Lower lobe of right lung (tissue), 2 donors: Measurements from ENCODE around the gene SCN1A. TPM values are rescaled to one million over a fixed set of nuclear protein-coding genes. Genes with fewer than 3 reads are reported as not detected.

Experiments
- ATAC-seq, 2 donors: fragments of 200-7000 bp; cut with Tn5 transposase; one replicate each; pipeline ENCODE4 v1.9.1; 2020 to 2022; ENCODE audit warnings: mild to moderate bottlenecking in 2 of 2, moderate library complexity in 2 of 2
- DNase-seq: peaks from one replicate; pipeline ENCODE4 v3.0.0-alpha.2; 2020
- H3K27ac ChIP-seq: fragments of 200-600 bp; one replicate; pipeline ENCODE4 v1.8.0; 2022
- H3K27me3 ChIP-seq: fragments of 200-600 bp; one replicate; pipeline ENCODE4 v1.8.0; 2022; ENCODE audit warnings: low read depth
- H3K36me3 ChIP-seq: fragments of 200-600 bp; one replicate; pipeline ENCODE4 v1.8.0; 2022; ENCODE audit warnings: mild to moderate bottlenecking
- H3K4me1 ChIP-seq: fragments of 200-600 bp; one replicate; pipeline ENCODE4 v1.8.0; 2022
- H3K4me3 ChIP-seq: fragments of 200-600 bp; one replicate; pipeline ENCODE4 v1.8.0; 2022; ENCODE audit warnings: mild to moderate bottlenecking
- H3K9me3 ChIP-seq: fragments of 200-600 bp; one replicate; pipeline ENCODE4 v1.8.0; 2022
- CTCF ChIP-seq: fragments of 200-600 bp; IDR thresholded peaks from one replicate; pipeline ENCODE4 v1.8.0; 2022; ENCODE audit warnings: antibody characterized with exemption, mild to moderate bottlenecking
- intact Hi-C: fragments of 100-400 bp; cut with DNase I; formaldehyde crosslinking; loops from one replicate; pipeline ENCODE4 v1.11.0; 2022
- total RNA-seq: library from RNA; stranded (reverse); fragmentation: NEBNext Ultra II Directional; extraction: Animal tissue kit (Norgen Biotek cat#: 25700); gene quantifications from one replicate; pipeline ENCODE4 v1.2.1, GENCODE V29; 2021
- donor health status: DM: no; HTN: yes; CAD: no; lungs with severe emphysema.

The SCN1A gene
- total RNA-seq, 1 donor from 2014 or later, result 19.1 TPM

- Histone ChIP-seq H3K27me3 (no peaks in the 10 kb centered on the region), H3K36me3 (no peaks in the 10 kb centered on the region), H3K4me1 (no peaks in the 10 kb centered on the region), H3K27ac (no peak overlapping the region), H3K4me3 (no peak overlapping the region), H3K9me3 (no peaks in the 10 kb centered on the region)
- DNase-seq (no peak), ATAC-seq (peak in 1 of 2 donors; percentile 53)
- TF ChIP-seq CTCF, result no peak
- intact Hi-C loops, result no loop called here
Measured at GRCh38 chr2:166092889-166093288, 34.9 kb downstream of the SCN1A start.

- intact Hi-C loops, result no loop called here
- no peaks in the 10 kb centered on the region for H3K36me3 ChIP-seq
Measured at GRCh38 chr2:166091439-166091838, 36.4 kb downstream of the SCN1A start.

GRCh38 chr2:166090908-166091307 lies 36.9 kb downstream of the SCN1A start:
- Histone ChIP-seq H3K4me1 (no peaks in the 10 kb centered on the region), H3K27ac (no peak overlapping the region), H3K4me3 (no peak overlapping the region), H3K36me3 (no peaks in the 10 kb centered on the region), H3K9me3 (no peaks in the 10 kb centered on the region), H3K27me3 (no peaks in the 10 kb centered on the region)
- no peak for TF ChIP-seq CTCF
- intact Hi-C loops, result no loop called here
- ATAC-seq, result peak; percentile 37 to 53
- no peak for DNase-seq

More at GRCh38 chr2:166091439-166091838, 36.4 kb downstream of the SCN1A start:
- Histone ChIP-seq H3K4me3 (no peak overlapping the region), H3K27ac (no peak overlapping the region), H3K27me3 (no peaks in the 10 kb centered on the region), H3K9me3 (no peaks in the 10 kb centered on the region), H3K4me1 (no peaks in the 10 kb centered on the region)
- DNase-seq (no peak), ATAC-seq (no peak)
- TF ChIP-seq CTCF, result no peak

- TF ChIP-seq CTCF, result no peak
- H3K27me3 ChIP-seq, result no peaks in the 10 kb centered on the region
- H3K36me3 ChIP-seq, result no peaks in the 10 kb centered on the region
- H3K27ac ChIP-seq, result no peak overlapping the region
- H3K9me3 ChIP-seq, result no peaks in the 10 kb centered on the region
- H3K4me1 ChIP-seq, result no peaks in the 10 kb centered on the region
- intact Hi-C loops, result no loop called here
- DNase-seq (no peak), ATAC-seq (peak; percentile 62 to 73)
- H3K4me3 ChIP-seq, result no peak overlapping the region
Measured at GRCh38 chr2:166090346-166090745, 37.5 kb downstream of the SCN1A start.

GRCh38 chr2:166088634-166089033 lies 39.2 kb downstream of the SCN1A start:
- Histone ChIP-seq H3K27ac (no peak overlapping the region), H3K36me3 (no peaks in the 10 kb centered on the region), H3K9me3 (no peaks in the 10 kb centered on the region), H3K27me3 (no peaks in the 10 kb centered on the region), H3K4me3 (no peak overlapping the region), H3K4me1 (no peaks in the 10 kb centered on the region)
- no peak for TF ChIP-seq CTCF
- peak; percentile 22 to 23 for ATAC-seq
- DNase-seq, result no peak
- intact Hi-C loops, result no loop called here

- Histone ChIP-seq H3K9me3 (no peaks in the 10 kb centered on the region), H3K27me3 (no peaks in the 10 kb centered on the region), H3K4me1 (no peaks in the 10 kb centered on the region), H3K4me3 (no peak overlapping the region), H3K36me3 (no peaks in the 10 kb centered on the region), H3K27ac (no peak overlapping the region)
- TF ChIP-seq CTCF, result no peak
- intact Hi-C loops, result no loop called here
- DNase-seq (no peak), ATAC-seq (no peak)
Measured at GRCh38 chr2:166084301-166084700, 43.5 kb downstream of the SCN1A start.
